ENCODE data around the gene GABRG3. TPM values are rescaled to one million over a fixed set of nuclear protein-coding genes. Genes with fewer than 3 reads are reported as not detected.

GABRG3 gene
- total RNA-seq, 1 donor, result not detected

DNA sequence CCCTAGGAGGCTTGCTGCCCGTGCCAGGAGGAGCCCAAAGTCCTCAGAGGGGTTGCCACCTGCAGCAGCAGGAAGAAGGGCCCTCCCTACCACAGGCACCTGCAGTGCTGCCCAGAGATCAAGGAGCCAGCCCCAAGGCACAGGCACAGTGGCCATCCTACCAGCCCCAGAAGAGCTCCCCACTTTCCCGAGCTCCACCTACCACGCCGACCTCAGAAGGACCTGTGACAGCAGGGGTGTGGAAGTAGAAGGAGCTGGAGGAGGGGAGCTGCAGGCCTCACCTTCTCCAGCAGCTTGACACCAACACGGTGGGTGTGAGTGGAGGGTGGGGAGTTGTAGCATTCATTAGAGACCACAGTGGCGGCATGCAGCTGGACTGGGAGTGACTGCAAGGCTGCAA lies 485.8 kb downstream of the GABRG3 start:
- TF ChIP-seq, protein P1, sequence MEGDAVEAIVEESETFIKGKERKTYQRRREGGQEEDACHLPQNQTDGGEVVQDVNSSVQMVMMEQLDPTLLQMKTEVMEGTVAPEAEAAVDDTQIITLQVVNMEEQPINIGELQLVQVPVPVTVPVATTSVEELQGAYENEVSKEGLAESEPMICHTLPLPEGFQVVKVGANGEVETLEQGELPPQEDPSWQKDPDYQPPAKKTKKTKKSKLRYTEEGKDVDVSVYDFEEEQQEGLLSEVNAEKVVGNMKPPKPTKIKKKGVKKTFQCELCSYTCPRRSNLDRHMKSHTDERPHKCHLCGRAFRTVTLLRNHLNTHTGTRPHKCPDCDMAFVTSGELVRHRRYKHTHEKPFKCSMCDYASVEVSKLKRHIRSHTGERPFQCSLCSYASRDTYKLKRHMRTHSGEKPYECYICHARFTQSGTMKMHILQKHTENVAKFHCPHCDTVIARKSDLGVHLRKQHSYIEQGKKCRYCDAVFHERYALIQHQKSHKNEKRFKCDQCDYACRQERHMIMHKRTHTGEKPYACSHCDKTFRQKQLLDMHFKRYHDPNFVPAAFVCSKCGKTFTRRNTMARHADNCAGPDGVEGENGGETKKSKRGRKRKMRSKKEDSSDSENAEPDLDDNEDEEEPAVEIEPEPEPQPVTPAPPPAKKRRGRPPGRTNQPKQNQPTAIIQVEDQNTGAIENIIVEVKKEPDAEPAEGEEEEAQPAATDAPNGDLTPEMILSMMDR (IDR thresholded peaks at IDR 0.05; ENCODE audit: insufficient read depth, low read depth, low read length), result no peak
- no peak overlapping the region for H3K4me3 ChIP-seq (ENCODE audit: low read depth, low read length)
- no peak for DNase-seq (ENCODE audit: low read depth)

DNA sequence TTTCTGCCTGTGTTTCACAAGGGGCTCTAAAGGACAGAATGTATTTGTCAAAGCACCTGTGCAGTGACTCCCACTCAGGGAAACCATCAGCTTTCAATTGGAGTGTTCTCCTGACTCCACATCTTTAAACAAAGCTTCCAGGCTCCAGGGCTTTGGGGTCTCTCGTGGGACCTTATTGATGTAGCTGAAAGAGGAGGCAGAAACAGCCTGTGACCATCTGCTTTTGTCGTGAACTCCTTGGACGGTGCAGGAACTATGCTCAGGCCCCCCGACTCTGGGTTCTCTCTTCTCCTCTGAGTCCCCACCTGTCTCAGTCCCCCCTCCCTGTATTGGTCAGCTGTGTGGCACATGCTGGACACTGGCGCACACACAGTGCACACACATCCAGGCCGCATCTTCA lies 486.8 kb downstream of the GABRG3 start:
- DNase-seq (ENCODE audit: low read depth), result no peak
- no peak overlapping the region for H3K4me3 ChIP-seq (ENCODE audit: low read depth, low read length)
- TF ChIP-seq, protein P1 (IDR thresholded peaks at IDR 0.05; ENCODE audit: insufficient read depth, low read depth, low read length), result no peak

DNA sequence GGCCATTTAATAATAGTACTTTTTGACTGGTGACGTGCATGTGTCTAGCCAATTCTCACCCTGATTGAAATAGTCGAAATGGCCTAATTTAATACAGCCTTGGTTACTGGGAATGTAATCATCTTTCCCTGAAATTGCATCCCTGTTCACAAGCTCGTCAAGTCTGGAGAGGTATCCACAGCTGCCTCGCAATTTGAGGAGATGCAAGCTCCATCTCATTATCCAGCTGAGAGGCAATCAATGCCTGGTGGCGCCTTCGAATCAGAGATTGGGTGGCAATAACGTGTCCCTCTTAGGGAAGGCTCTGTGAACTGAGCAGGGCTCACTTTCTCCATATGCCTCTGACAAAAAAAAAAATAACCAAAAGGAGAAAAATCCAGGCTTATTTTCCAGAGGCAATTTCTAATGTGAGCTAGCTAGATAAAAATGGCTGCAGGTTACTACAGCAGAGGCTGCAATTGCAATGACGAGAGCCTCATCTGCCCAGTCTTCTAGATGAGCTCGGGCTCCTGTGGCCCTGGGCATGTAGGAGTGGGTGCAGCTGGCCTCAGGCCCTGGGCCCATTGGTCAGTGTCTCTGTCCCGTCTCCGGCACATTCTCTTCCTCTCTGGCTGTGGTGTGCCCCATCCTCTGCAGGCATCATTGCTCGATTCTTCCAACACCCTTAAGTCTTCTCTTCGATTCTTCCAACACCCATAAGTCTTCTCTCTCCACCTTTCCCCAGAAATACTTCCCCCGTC lies 487.5 kb downstream of the GABRG3 start:
- no peak for DNase-seq (ENCODE audit: low read depth)
- TF ChIP-seq, protein P1 (IDR thresholded peaks at IDR 0.05; ENCODE audit: insufficient read depth, low read depth, low read length), result no peak
- H3K4me3 ChIP-seq (ENCODE audit: low read depth, low read length), result no peak overlapping the region

DNA sequence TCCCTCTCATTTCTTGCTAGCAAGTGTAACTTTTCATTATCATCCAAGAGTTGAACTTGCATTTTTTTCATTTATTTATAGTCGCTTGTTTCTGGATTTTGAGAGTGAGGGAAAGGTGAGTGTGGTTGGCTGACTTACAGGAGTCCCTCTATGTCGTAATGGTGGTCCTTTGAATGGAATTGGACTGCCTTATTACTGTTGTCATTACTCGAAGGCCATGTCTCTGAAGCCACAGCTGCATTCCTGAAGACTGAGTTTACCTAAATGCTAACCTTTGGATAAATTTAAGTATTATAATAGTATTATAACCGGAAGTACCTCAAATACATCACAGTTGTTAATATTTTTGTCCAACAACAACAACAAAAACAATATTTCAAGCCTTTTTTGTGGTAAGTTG lies 488.9 kb downstream of the GABRG3 start:
- DNase-seq (ENCODE audit: low read depth), result no peak
- no peak overlapping the region for H3K4me3 ChIP-seq (ENCODE audit: low read depth, low read length)
- TF ChIP-seq, protein P1 (IDR thresholded peaks at IDR 0.05; ENCODE audit: insufficient read depth, low read depth, low read length), result no peak

DNA sequence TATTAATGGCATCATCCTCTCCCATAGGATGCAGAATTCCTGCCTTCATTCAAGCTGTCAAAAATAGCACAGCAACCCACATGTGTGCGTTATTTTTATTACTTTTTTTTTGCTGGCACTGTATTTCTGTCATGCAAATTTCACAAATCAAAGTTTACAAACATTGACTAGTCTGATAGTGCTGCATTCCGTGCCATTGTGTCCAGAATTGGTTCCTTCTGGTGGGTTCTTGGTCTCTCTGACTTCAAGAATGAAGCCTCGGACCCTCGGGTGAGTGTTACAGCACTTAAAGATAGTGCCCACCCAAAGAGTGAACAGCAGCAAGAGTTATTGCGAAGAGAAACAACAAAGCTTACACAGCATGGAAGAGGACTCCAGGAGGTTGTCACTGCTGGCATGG lies 490.2 kb downstream of the GABRG3 start:
- TF ChIP-seq, protein P1 (IDR thresholded peaks at IDR 0.05; ENCODE audit: insufficient read depth, low read depth, low read length), result no peak
- no peak overlapping the region for H3K4me3 ChIP-seq (ENCODE audit: low read depth, low read length)

DNA sequence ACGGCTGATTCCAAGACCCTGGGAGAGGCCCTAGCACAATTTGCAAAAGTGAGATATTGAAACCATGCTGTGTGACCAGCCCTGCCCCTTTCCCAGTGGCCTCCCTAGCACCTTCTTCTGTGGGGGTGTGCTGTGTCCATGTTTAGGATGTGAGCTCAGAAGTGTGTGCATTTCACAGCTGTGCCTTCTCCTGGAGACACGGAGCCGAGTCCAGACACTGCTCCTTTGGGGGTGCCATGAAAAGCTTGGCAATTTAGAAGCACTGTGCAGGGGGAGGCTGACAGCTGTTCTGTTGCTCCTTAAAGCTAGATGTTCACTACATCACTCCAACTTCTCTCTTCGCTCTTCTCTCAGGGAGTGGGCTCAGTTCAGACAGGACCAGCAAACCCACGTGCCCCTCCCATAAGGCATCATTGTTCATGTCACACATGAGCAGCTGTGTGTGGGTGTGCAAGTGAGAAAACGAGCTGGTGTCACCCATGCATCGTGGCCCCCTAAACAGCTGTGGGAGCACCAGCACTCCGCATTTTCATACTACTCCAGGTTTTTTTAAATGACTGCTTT lies 492.6 kb downstream of the GABRG3 start:
- TF ChIP-seq, protein P1 (IDR thresholded peaks at IDR 0.05; ENCODE audit: insufficient read depth, low read depth, low read length), result no peak
- DNase-seq (ENCODE audit: low read depth), result no peak

More for the DNA sequence above, 490.2 kb downstream of the GABRG3 start:
- no peak for DNase-seq (ENCODE audit: low read depth)

More for the DNA sequence above, 492.6 kb downstream of the GABRG3 start:
- H3K4me3 ChIP-seq (ENCODE audit: low read depth, low read length), result no peak overlapping the region
